ENCODE results near the gene MCAM.

DNA sequence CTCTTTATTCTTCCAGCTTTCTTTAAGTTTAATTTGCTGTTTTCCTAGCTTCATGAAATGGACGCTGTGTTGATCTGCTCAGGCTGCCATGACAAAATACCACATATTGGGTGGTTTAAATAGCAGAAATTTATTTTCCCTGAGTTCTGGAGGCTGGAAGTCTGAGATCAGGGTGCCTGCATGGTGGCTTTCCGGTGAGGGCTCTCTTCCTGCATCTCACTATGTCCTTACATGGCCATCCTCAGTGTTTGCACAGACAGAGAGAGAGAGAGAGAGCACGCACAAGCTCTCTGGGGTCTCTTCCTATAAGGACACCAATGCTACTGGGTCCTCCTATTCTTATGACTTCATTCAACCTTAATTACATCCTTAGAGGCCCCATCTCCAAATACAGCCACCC, 28.7 kb downstream of the MCAM start:
- TF ChIP-seq, protein P1, sequence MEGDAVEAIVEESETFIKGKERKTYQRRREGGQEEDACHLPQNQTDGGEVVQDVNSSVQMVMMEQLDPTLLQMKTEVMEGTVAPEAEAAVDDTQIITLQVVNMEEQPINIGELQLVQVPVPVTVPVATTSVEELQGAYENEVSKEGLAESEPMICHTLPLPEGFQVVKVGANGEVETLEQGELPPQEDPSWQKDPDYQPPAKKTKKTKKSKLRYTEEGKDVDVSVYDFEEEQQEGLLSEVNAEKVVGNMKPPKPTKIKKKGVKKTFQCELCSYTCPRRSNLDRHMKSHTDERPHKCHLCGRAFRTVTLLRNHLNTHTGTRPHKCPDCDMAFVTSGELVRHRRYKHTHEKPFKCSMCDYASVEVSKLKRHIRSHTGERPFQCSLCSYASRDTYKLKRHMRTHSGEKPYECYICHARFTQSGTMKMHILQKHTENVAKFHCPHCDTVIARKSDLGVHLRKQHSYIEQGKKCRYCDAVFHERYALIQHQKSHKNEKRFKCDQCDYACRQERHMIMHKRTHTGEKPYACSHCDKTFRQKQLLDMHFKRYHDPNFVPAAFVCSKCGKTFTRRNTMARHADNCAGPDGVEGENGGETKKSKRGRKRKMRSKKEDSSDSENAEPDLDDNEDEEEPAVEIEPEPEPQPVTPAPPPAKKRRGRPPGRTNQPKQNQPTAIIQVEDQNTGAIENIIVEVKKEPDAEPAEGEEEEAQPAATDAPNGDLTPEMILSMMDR (IDR thresholded peaks at IDR 0.05): no peak
- TF ChIP-seq POLR2A (IDR thresholded peaks at IDR 0.05): no peak
